ENCODE data around the gene SUSD5.

DNA sequence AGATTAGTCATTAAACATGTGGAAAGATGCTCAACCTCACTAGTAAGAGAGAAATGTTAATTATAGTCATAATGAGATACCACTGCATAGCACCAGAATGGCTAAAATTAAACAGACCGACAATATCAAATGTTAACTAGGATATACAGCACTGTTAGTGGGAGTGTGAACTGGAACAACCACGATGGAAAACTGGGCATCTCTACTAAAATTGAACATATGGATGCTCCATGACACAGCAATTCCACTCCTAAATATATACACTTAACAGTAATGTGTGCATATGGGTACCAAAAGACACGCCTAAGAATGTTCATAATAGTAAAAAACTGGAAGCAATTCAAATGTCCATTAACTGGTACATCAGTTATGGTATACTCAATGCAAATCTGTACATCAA is 63.3 kb downstream of the SUSD5 start:
- TF ChIP-seq, protein P1, sequence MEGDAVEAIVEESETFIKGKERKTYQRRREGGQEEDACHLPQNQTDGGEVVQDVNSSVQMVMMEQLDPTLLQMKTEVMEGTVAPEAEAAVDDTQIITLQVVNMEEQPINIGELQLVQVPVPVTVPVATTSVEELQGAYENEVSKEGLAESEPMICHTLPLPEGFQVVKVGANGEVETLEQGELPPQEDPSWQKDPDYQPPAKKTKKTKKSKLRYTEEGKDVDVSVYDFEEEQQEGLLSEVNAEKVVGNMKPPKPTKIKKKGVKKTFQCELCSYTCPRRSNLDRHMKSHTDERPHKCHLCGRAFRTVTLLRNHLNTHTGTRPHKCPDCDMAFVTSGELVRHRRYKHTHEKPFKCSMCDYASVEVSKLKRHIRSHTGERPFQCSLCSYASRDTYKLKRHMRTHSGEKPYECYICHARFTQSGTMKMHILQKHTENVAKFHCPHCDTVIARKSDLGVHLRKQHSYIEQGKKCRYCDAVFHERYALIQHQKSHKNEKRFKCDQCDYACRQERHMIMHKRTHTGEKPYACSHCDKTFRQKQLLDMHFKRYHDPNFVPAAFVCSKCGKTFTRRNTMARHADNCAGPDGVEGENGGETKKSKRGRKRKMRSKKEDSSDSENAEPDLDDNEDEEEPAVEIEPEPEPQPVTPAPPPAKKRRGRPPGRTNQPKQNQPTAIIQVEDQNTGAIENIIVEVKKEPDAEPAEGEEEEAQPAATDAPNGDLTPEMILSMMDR (IDR thresholded peaks at IDR 0.05) = no peak
- TF ChIP-seq POLR2A (IDR thresholded peaks at IDR 0.05) = no peak
